ENCODE measurements around the gene SEMA3A. TPM values are rescaled to one million over a fixed set of nuclear protein-coding genes. Genes with fewer than 3 reads are reported as not detected.

Gene SEMA3A
- total RNA-seq, 1 donor from 2014 or later: not detected

DNA sequence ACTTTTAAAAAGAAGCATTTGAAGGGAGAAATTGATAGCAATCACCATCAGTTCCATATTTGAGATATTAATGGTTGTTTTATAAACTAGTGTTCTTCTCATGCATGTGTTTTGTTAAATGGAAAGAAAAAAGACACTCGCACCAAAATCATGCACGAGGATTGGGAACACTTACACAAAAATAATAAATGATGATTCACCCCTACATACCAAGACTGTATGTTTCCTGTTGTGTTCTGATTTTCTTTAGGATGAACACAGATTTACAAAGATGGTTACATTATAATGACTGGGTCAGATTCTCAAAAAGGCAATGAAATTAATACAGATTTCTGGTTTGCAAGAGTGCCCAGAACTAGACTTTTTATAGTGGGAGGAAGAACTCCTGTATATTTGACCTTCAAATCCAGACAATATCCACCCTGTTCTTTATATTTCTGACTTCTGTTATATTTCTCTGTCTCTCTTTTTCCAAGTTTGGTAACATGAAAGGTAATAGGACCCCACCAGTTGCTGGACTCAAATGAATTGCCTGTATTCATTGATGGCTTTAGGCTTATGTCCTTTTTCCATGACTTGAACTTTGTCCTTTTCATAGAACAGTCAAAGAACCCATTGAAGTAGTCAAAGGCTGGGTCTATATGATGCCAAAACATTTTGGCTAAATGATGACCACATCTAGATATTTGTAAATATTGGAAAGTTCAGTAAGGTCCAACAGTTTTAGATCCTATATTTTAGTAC is 54.4 kb downstream of the SEMA3A start:
- no peaks in the 10 kb centered on the region for H3K36me3 Mint-ChIP-seq (ENCODE audit: low read depth)
- intact Hi-C loops (cut with micrococcal nuclease): no loop called here
- DNase-seq (ENCODE audit: low spot score): no peak
- H3K4me1 Mint-ChIP-seq (ENCODE audit: low read depth): no peaks in the 10 kb centered on the region
- no peaks in the 10 kb centered on the region for H3K9me3 Mint-ChIP-seq
- H3K27me3 Mint-ChIP-seq (ENCODE audit: insufficient read depth): no peaks in the 10 kb centered on the region
- no peak overlapping the region for H3K4me3 Mint-ChIP-seq
- no peak overlapping the region for H3K27ac Mint-ChIP-seq

DNA sequence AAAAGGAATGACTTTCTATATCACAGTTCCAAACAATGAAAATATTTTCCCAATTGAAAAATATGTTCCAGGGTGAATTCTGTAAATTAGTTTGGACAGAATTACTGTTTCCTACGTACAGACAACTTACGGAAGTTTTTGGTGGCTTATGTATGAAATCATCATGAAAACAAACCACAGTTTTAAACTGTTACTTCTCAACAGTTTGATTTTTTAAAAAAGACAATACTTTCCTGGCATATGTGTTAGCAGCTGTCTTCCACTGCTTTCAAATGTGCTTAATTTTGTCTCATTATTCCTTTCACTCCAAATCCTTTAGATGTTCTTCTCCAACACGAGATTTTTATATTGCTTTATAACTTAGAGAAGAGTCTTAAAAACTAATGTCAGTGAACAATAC is 56.2 kb downstream of the SEMA3A start:
- intact Hi-C loops (cut with micrococcal nuclease): no loop called here
- no peak overlapping the region for H3K27ac Mint-ChIP-seq
- no peaks in the 10 kb centered on the region for H3K4me1 Mint-ChIP-seq (ENCODE audit: low read depth)
- no peak overlapping the region for H3K4me3 Mint-ChIP-seq
- no peaks in the 10 kb centered on the region for H3K36me3 Mint-ChIP-seq (ENCODE audit: low read depth)
- DNase-seq (ENCODE audit: low spot score): no peak
- H3K9me3 Mint-ChIP-seq: no peaks in the 10 kb centered on the region
- no peaks in the 10 kb centered on the region for H3K27me3 Mint-ChIP-seq (ENCODE audit: insufficient read depth)

GRCh38 chr7:84137812-84138211 is 56.8 kb downstream of the SEMA3A start:
- Mint-ChIP-seq H3K27me3 (ENCODE audit: insufficient read depth) (no peaks in the 10 kb centered on the region), H3K4me1 (ENCODE audit: low read depth) (no peaks in the 10 kb centered on the region), H3K27ac (no peak overlapping the region), H3K4me3 (no peak overlapping the region), H3K36me3 (ENCODE audit: low read depth) (no peaks in the 10 kb centered on the region), H3K9me3 (no peaks in the 10 kb centered on the region)
- intact Hi-C loops (cut with micrococcal nuclease): no loop called here
- DNase-seq (ENCODE audit: low spot score): no peak

DNA sequence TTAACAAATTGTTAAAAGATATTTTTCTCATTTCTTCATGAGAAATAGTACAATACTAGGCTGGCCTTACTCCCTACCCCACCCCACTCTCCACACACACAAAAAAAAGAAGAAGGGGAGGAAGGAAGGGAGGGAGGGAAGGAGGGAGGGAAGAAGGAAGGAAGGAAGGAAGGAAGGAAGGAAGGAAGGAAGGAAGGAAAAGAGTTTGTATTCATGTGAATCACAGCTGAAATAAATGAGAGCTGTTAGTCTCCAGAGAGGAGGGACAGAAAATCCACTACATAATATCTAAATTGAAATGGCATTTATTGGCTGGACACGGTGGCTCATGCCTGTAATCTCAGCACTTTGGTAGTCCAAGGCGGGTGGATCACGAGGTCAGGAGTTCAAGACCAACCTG is 57.8 kb downstream of the SEMA3A start:
- no peak overlapping the region for H3K4me3 Mint-ChIP-seq
- H3K36me3 Mint-ChIP-seq (ENCODE audit: low read depth): no peaks in the 10 kb centered on the region
- no peaks in the 10 kb centered on the region for H3K4me1 Mint-ChIP-seq (ENCODE audit: low read depth)
- no peak overlapping the region for H3K27ac Mint-ChIP-seq
- intact Hi-C loops (cut with micrococcal nuclease): no loop called here
- H3K9me3 Mint-ChIP-seq: no peaks in the 10 kb centered on the region
- no peak for DNase-seq (ENCODE audit: low spot score)
- H3K27me3 Mint-ChIP-seq (ENCODE audit: insufficient read depth): no peaks in the 10 kb centered on the region

DNA sequence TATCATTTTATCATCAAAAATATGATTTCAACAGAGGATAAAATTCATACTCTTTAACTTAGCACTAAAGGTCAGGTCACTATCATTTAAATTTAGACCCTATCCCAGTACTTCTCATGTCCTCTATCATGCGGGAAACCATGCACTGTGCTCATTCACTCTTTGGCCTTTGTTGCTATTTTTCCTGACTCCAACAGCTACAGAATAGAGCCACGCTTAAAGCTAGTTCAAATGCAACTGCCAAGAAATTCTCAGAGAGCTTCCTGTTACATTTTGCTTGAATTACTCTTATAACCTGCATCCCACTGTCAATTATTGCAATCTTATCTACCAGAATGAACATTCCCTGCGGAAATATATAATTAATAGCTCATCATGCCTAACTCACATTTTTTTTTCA is 58.3 kb downstream of the SEMA3A start:
- Mint-ChIP-seq H3K4me1 (ENCODE audit: low read depth) (no peaks in the 10 kb centered on the region), H3K4me3 (no peak overlapping the region), H3K9me3 (no peaks in the 10 kb centered on the region), H3K36me3 (ENCODE audit: low read depth) (no peaks in the 10 kb centered on the region), H3K27me3 (ENCODE audit: insufficient read depth) (no peaks in the 10 kb centered on the region), H3K27ac (no peak overlapping the region)
- no peak for DNase-seq (ENCODE audit: low spot score)
- intact Hi-C loops (cut with micrococcal nuclease): no loop called here

- Mint-ChIP-seq H3K27ac (no peak overlapping the region), H3K36me3 (ENCODE audit: low read depth) (no peaks in the 10 kb centered on the region), H3K27me3 (ENCODE audit: insufficient read depth) (peaks cover 2% of the 10 kb centered on the region), H3K9me3 (no peaks in the 10 kb centered on the region), H3K4me3 (no peak overlapping the region), H3K4me1 (ENCODE audit: low read depth) (no peaks in the 10 kb centered on the region)
- no peak for DNase-seq (ENCODE audit: low spot score)
- intact Hi-C loops (cut with micrococcal nuclease): no loop called here
Measured at GRCh38 chr7:84134169-84134568, 60.4 kb downstream of the SEMA3A start.

DNA sequence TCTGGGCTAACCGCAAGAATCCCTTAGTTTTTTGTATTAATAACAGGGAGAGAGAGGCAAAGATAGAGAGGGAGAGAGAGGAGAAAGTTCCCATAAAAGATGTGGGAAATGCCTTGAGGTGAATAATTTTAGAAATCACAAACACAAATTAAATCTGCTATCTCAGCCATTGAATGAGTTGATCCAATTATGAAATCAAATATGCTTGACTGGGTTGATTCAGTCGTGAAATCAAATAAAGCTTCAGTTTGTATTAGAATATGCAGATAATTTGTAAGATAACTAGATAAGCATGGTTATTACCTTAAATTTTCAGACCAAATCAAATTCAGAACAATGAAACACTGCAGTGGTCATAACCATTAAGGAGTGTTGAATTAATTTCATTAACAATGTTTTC is 68.9 kb downstream of the SEMA3A start:
- Mint-ChIP-seq H3K36me3 (ENCODE audit: low read depth) (no peaks in the 10 kb centered on the region), H3K4me3 (no peak overlapping the region), H3K9me3 (no peaks in the 10 kb centered on the region), H3K27me3 (ENCODE audit: insufficient read depth) (peaks cover 3% of the 10 kb centered on the region), H3K4me1 (ENCODE audit: low read depth) (no peaks in the 10 kb centered on the region), H3K27ac (no peak overlapping the region)
- DNase-seq (ENCODE audit: low spot score): no peak
- intact Hi-C loops (cut with micrococcal nuclease): no loop called here

GRCh38 chr7:84123965-84124547 is 70.5 kb downstream of the SEMA3A start:
- H3K27ac Mint-ChIP-seq: no peak overlapping the region
- H3K9me3 Mint-ChIP-seq: no peaks in the 10 kb centered on the region
- H3K4me1 Mint-ChIP-seq (ENCODE audit: low read depth): no peaks in the 10 kb centered on the region
- no peak for DNase-seq (ENCODE audit: low spot score)
- H3K36me3 Mint-ChIP-seq (ENCODE audit: low read depth): no peaks in the 10 kb centered on the region
- no peaks in the 10 kb centered on the region for H3K27me3 Mint-ChIP-seq (ENCODE audit: insufficient read depth)
- no peak overlapping the region for H3K4me3 Mint-ChIP-seq
- intact Hi-C loops (cut with micrococcal nuclease): loop anchor here (5.0 kb wide), 1 partner anchor 788 kb away; no protein-coding TSS in a partner anchor

GRCh38 chr7:84122582-84123360 is 71.8 kb downstream of the SEMA3A start:
- no peak overlapping the region for H3K4me3 Mint-ChIP-seq
- intact Hi-C loops (cut with micrococcal nuclease): loop anchor here (5.0 kb wide), 1 partner anchor 790 kb away; no protein-coding TSS in a partner anchor
- no peaks in the 10 kb centered on the region for H3K27me3 Mint-ChIP-seq (ENCODE audit: insufficient read depth)
- H3K4me1 Mint-ChIP-seq (ENCODE audit: low read depth): no peaks in the 10 kb centered on the region
- DNase-seq (ENCODE audit: low spot score): no peak
- no peaks in the 10 kb centered on the region for H3K9me3 Mint-ChIP-seq
- H3K27ac Mint-ChIP-seq: no peak overlapping the region
- no peaks in the 10 kb centered on the region for H3K36me3 Mint-ChIP-seq (ENCODE audit: low read depth)

GRCh38 chr7:84117304-84117703 is 77.3 kb downstream of the SEMA3A start:
- no peak for DNase-seq (ENCODE audit: low spot score)
- no peaks in the 10 kb centered on the region for H3K27me3 Mint-ChIP-seq (ENCODE audit: insufficient read depth)
- no peak overlapping the region for H3K27ac Mint-ChIP-seq
- H3K36me3 Mint-ChIP-seq (ENCODE audit: low read depth): no peaks in the 10 kb centered on the region
- H3K9me3 Mint-ChIP-seq: no peaks in the 10 kb centered on the region
- H3K4me3 Mint-ChIP-seq: no peak overlapping the region
- no peaks in the 10 kb centered on the region for H3K4me1 Mint-ChIP-seq (ENCODE audit: low read depth)
- intact Hi-C loops (cut with micrococcal nuclease): no loop called here

DNA sequence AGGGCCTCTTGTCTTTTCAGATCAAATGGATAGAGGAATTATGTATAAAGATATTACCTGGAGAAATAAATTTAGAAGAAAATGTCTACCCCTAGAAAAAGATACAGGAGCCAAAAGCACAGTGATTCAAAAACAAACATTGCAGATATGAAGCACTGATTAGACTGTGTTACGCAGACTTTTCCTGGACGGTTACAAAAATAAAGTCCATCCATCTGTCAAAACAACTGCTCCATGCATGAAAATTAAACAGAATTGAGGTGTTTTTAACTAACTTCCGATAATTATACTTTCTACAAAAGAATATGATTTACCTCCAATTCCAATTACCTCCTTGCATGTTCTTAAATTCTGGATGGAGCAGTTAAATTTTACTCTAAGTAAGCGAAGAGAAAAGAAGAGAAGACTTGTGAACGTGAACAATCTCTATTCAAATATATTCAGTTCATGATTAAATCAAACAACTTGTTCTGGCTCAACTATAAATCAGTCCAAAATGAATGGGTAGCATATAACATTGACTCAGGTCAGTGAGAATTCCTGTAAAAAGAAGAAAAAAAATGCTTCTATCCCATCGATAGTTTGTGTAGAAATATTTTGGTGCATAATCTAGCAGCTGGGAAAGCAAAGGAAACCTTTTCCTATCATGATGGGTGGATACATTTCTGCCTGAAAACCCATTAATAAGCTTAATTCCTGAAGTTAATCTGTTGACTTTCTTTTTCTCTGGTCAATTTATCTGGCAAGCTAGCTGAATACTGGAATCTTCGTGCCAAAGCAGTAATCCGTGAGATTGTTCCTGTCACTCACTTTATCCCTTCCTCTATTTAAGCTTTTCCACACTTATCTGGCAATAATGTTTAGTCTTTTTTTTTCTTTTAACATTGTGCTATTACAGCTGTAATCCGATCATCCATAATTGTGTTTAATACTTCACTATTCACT is 80.4 kb downstream of the SEMA3A start:
- Mint-ChIP-seq H3K27me3 (ENCODE audit: insufficient read depth) (peaks cover 2% of the 10 kb centered on the region), H3K36me3 (ENCODE audit: low read depth) (no peaks in the 10 kb centered on the region), H3K4me1 (ENCODE audit: low read depth) (no peaks in the 10 kb centered on the region), H3K9me3 (no peaks in the 10 kb centered on the region), H3K4me3 (no peak overlapping the region), H3K27ac (no peak overlapping the region)
- intact Hi-C loops (cut with micrococcal nuclease): no loop called here
- no peak for DNase-seq (ENCODE audit: low spot score)

- DNase-seq (ENCODE audit: low spot score): no peak
- H3K27ac Mint-ChIP-seq: no peak overlapping the region
- H3K9me3 Mint-ChIP-seq: no peaks in the 10 kb centered on the region
- H3K4me1 Mint-ChIP-seq (ENCODE audit: low read depth): no peaks in the 10 kb centered on the region
- peaks cover 2% of the 10 kb centered on the region for H3K27me3 Mint-ChIP-seq (ENCODE audit: insufficient read depth)
- H3K4me3 Mint-ChIP-seq: no peak overlapping the region
- no peaks in the 10 kb centered on the region for H3K36me3 Mint-ChIP-seq (ENCODE audit: low read depth)
- intact Hi-C loops (cut with micrococcal nuclease): no loop called here
Measured at GRCh38 chr7:84113286-84113685, 81.3 kb downstream of the SEMA3A start.

Data from activated T-helper 1 cell treated with anti-CD3 and anti-CD28 coated beads, Interleukin-12 subunit alpha, Interleukin-12 subunit beta, Interleukin-2, Interleukin-4 antibody, amounts not matched to agents 30 ng/mL and 10 ng/mL and 1 ng/mL, durations not matched to agents 14 hours and 24 hours and 36 hours (primary cell).